Central memory CD8-positive, alpha-beta T cell (primary cell): ENCODE measurements around the gene MPC1L.
"Not testable (repeated sequence)": the region's sequence is repeated elsewhere in the genome, so short reads cannot be mapped to it uniquely, and the experiment has no call there.

Experiments
- ATAC-seq: fragments of 150-1000 bp; cut with Tn5 transposase; replicated peaks from 2 replicates; pipeline ENCODE4 v1.10.0; 2022; ENCODE audit warnings: mild to moderate bottlenecking, moderate FRiP score, moderate number of reproducible peaks; ENCODE audit not compliant: poor library complexity, severe bottlenecking; ENCODE audit errors: extremely low read depth
- DNase-seq, 2 donors: peaks; one replicate each; pipeline ENCODE4 v3.0.0; 2021; ENCODE audit warnings: low spot score in 2 of 2
- H3K27ac Mint-ChIP-seq: one replicate; pipeline ENCODE4 v1.8.0; 2022; ENCODE audit warnings: low read depth, mild to moderate bottlenecking, moderate library complexity, mixed read lengths
- H3K27me3 Mint-ChIP-seq: one replicate; pipeline ENCODE4 v1.8.0; 2022; ENCODE audit warnings: mixed read lengths
- H3K36me3 Mint-ChIP-seq: one replicate; pipeline ENCODE4 v1.8.0; 2022; ENCODE audit warnings: mild to moderate bottlenecking, moderate library complexity, mixed read lengths; ENCODE audit not compliant: insufficient read depth
- H3K4me1 Mint-ChIP-seq: one replicate; pipeline ENCODE4 v1.8.0; 2022; ENCODE audit warnings: mixed read lengths
- H3K4me3 Mint-ChIP-seq: one replicate; pipeline ENCODE4 v1.8.0; 2022; ENCODE audit warnings: mild to moderate bottlenecking, moderate library complexity, mixed read lengths
- H3K9me3 Mint-ChIP-seq: one replicate; pipeline ENCODE4 v1.8.0; 2022; ENCODE audit warnings: mixed read lengths

MPC1L gene

DNA sequence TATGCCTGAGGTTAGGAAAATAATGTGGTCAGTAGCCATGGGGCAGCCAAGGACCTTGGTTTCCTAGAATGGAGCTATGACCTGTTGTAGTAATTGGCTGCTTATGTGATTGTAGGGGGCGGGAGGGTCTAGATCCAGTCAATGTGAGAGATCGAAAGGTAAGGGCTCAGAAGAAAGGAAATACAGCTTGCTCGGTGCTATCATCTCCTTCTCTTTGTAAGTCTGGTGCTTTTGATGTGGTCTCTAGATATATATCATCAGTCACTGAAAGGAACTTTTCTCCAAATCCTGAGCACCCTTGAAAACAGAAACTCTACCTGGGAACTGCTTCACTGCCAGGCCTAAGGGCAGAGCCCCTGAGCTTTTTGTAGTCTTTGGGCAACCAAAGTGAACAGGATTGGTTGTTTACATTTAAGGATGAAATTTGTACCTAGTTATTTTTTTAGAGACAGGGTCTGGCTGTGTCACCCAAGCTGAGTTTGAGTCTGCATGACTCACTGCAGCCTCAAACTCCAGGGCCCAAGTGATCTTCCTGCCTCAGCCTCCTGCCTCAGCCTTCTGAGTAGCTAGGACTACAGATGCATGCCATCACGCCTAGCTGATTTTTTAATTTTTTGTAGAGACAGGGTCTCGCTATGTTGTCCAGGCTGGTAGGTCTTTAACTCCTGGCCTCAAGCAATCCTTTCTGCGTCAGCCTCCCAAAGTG lies 33.5 kb upstream of the MPC1L start:
- H3K4me1 Mint-ChIP-seq, result peaks cover 20% of the 10 kb centered on the region
- DNase-seq, H3K4me3 Mint-ChIP-seq, H3K27ac Mint-ChIP-seq, ATAC-seq, H3K9me3 Mint-ChIP-seq, H3K27me3 Mint-ChIP-seq: not testable (repeated sequence)
- H3K36me3 Mint-ChIP-seq, result peaks cover 30% of the 10 kb centered on the region

DNA sequence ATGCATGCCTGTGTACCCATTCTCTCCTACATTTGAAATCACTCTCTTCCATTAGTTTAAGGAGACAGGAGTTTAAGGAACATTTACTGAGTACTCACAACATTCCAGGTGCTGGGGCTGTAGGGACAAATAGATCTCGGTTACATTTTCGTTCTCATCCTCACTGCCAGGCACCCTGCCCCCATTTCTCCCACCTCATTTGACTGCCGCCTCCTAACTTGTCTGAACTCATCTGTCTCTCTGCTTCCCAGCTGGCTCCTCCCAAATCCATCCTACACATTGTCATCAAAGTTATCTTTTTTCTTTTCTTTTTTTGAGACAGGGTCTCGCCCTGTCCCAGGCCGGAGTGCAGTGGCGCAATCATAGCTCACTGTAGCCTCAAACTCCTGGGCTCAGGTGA lies 19.8 kb upstream of the MPC1L start:
- H3K36me3 Mint-ChIP-seq, result peaks cover 33% of the 10 kb centered on the region
- no peaks in the 10 kb centered on the region for H3K27me3 Mint-ChIP-seq
- H3K27ac Mint-ChIP-seq, result peak overlapping the region; percentile 70
- ATAC-seq, result no peak
- H3K4me1 Mint-ChIP-seq, result no peaks in the 10 kb centered on the region
- no peak for DNase-seq
- H3K4me3 Mint-ChIP-seq, result no peak overlapping the region
- H3K9me3 Mint-ChIP-seq, result no peaks in the 10 kb centered on the region

DNA sequence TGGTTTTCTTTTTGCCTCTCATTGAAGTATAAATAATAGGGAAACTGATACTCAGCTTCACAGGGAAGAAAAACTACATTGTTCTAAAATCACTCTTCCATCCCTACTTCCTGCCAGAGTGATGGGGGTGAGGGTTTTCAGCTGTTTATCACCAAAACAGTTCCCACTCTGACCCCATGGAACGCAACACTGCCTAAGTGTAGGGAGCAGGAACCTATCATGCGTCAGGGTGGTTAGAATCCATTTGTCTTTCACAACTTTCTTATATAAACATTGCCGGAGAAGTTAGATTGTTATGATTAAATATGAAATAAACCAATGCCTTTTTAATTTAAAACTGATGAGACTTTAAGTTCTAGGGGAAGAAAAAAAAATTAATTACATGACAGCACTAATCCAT lies 15.8 kb upstream of the MPC1L start:
- Mint-ChIP-seq H3K36me3 (peaks cover 20% of the 10 kb centered on the region), H3K27ac (no peak overlapping the region), H3K4me1 (no peaks in the 10 kb centered on the region), H3K9me3 (no peaks in the 10 kb centered on the region), H3K4me3 (no peak overlapping the region), H3K27me3 (no peaks in the 10 kb centered on the region)
- ATAC-seq (no peak), DNase-seq (no peak)

DNA sequence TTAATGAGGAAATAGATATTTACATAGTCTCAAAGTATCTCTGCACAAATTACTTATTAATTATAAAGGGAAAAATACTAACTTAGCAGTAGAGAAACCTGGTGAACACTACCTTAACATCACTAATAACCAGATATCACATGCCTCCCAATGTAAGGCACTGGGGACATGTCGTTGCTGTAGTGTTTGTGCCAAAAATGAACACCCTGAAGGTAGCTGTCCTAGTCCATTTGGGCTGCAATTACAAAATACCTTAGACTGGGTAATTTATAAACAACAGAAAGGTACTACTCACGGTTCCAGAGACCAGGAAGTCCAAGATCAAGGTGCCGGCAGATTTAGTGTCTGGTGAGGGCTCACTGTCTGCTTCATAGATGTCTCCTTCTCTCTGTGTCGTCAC lies 10.7 kb upstream of the MPC1L start:
- no peaks in the 10 kb centered on the region for H3K9me3 Mint-ChIP-seq
- no peak for ATAC-seq
- no peak overlapping the region for H3K4me3 Mint-ChIP-seq
- H3K36me3 Mint-ChIP-seq, result peaks cover 2% of the 10 kb centered on the region
- no peaks in the 10 kb centered on the region for H3K4me1 Mint-ChIP-seq
- no peaks in the 10 kb centered on the region for H3K27me3 Mint-ChIP-seq
- H3K27ac Mint-ChIP-seq, result no peak overlapping the region
- no peak for DNase-seq

DNA sequence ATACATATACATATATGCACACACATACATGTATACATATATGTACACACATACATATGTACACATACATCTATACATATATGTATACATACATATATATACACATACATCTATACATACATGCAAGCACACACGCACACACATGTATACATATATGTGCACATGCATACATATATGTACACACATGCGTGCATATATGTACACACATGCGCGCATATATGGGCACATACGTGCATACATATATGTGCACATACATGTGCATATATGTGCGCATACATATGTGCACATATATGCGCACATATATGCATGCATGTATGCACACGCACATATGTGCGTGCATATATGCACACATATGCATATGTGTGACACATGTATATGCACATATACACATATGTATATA lies 7.3 kb upstream of the MPC1L start:
- ATAC-seq, result no peak
- no peak for DNase-seq
- Mint-ChIP-seq H3K4me3 (no peak overlapping the region), H3K27me3 (no peaks in the 10 kb centered on the region), H3K9me3 (no peaks in the 10 kb centered on the region), H3K4me1 (no peaks in the 10 kb centered on the region), H3K27ac (no peak overlapping the region), H3K36me3 (no peaks in the 10 kb centered on the region)

DNA sequence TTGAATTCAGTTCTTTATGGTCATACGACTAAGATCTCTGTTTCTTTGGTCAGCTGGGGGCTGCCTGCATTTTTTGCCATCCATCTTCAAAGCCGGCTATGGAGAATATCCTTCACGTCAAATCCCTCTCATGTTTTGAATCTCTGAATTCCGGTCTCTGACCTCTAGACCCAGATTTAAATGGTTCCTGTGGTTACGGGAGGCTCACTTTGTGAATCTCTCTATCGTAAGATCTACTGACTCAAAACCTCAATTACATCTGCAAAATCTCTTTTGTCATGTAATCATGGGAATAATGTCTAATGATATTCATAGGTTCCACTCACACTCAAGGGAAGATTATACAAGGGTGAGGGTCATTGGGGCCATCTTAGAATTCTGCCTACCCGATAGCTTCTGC lies 5.7 kb upstream of the MPC1L start:
- Mint-ChIP-seq H3K9me3 (no peaks in the 10 kb centered on the region), H3K4me1 (no peaks in the 10 kb centered on the region), H3K36me3 (no peaks in the 10 kb centered on the region), H3K4me3 (no peak overlapping the region), H3K27me3 (no peaks in the 10 kb centered on the region), H3K27ac (no peak overlapping the region)
- ATAC-seq, result no peak
- no peak for DNase-seq

DNA sequence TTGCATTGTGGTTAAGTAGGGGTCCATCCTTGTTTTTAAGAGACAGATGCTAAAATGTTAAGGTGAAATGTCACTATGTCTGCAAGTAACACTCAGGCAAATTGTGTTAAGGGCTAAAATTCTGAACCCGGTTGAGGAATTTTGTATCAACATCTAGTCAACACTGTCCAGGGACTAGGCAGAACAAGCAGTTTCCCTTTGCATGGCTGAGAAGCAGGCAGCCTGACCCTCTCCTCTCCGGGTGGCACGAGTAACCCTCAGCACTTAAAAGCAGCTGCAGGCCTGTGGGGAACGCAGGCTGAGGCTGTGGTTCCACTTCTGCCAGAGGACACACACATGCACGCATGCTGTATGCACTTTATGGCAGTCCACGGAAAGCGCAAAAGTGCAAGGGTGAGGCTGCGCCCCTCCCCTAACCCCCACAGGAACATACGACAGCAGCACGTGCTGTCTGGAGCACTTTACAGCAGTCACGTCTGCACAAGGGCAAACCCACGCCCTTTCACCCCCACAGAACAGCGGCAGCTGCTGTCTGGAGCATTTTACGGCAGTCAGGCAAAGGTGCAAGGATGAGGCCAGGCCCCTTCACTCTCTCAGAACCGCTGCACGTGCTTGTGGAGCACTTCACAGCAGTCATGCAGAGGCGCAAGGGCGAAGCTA lies 619 bp upstream of the MPC1L start:
- no peak overlapping the region for H3K27ac Mint-ChIP-seq
- H3K36me3 Mint-ChIP-seq, result peaks cover 7% of the 10 kb centered on the region

DNA sequence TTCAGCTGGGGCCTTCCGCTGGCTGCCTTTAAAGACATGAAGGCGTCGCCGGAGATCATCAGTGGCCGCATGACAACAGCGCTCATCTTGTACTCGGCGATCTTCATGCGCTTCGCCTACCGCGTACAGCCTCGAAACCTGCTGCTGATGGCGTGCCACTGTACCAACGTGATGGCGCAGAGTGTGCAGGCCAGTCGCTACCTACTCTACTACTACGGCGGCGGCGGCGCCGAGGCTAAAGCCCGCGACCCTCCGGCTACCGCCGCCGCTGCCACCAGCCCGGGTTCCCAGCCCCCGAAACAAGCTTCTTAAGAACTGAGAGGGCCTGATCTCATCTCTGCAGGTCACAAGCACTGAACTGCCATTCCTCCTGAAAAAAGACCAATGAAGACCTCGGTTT lies 437 bp downstream of the MPC1L start:
- Mint-ChIP-seq H3K27me3 (no peaks in the 10 kb centered on the region), H3K4me1 (no peaks in the 10 kb centered on the region), H3K36me3 (peaks cover 18% of the 10 kb centered on the region), H3K9me3 (no peaks in the 10 kb centered on the region), H3K4me3 (no peak overlapping the region), H3K27ac (no peak overlapping the region)
- ATAC-seq, result no peak
- no peak for DNase-seq

More for the DNA sequence above, 619 bp upstream of the MPC1L start:
- Mint-ChIP-seq H3K27me3 (no peaks in the 10 kb centered on the region), H3K4me1 (no peaks in the 10 kb centered on the region), H3K4me3 (no peak overlapping the region), H3K9me3 (no peaks in the 10 kb centered on the region)
- DNase-seq (no peak), ATAC-seq (no peak)

DNA sequence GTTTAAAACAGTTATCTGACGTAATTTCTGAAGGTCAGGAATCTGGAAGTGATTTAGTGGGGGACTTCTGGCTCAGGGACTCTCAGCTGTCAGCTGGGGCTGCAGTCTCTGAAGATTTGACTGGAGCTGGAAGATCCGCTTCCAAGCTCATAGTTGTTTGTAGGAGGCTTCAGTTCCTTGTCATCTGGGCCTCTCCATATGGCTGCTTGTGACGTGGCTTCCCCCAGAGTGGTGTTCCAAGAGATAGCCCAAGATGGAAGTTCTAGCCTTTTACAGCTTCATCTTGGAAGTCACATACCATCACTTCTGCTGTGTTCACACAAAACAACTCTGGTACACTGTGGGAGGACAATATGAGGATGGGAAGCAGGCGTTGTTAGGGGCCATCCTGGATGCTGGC lies 2.1 kb downstream of the MPC1L start:
- no peak for ATAC-seq
- peaks cover 21% of the 10 kb centered on the region for H3K36me3 Mint-ChIP-seq
- H3K27ac Mint-ChIP-seq, result no peak overlapping the region
- no peaks in the 10 kb centered on the region for H3K9me3 Mint-ChIP-seq
- H3K4me3 Mint-ChIP-seq, result no peak overlapping the region
- no peaks in the 10 kb centered on the region for H3K27me3 Mint-ChIP-seq
- H3K4me1 Mint-ChIP-seq, result no peaks in the 10 kb centered on the region
- no peak for DNase-seq

DNA sequence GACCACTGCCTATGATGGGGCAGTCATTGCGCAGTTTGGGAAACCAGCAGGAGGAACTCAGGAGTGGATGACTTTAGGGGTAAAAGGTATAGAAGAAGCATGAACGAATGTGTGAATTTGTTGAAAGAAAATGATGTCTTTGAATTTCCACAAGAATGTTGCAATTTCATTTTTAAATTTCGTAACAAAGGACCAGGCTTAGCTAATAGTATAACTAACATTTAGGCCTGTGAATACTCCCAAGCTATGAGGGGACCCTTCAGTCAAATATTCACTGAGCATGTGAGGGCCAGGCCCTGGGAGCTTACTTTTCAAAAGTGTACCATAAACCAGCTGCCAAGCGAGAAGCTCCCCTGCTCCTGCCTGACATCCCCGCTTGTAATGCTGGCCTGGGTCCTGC lies 5.3 kb downstream of the MPC1L start:
- no peak for ATAC-seq
- Mint-ChIP-seq H3K27me3 (no peaks in the 10 kb centered on the region), H3K27ac (no peak overlapping the region)

DNA sequence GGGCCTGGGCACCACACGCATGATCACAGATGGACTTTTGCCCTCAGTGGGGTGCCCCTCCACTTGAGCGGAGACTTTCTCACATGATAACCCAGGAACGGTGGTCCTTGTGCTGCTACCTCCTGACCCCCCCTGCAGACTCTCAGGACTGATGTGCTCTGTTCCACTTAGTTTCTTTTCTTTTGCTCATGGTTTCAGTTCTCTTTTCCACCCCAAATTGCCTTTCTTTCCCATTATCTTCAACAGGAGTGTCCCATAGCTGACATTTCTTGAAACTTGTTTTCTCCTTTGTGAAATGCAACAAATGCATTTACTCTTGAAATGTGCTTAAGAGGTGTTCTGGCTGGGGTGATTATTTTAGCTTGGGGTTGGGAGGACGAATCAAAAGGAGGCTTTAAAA lies 9.0 kb downstream of the MPC1L start:
- DNase-seq (no peak), ATAC-seq (no peak)
- no peaks in the 10 kb centered on the region for H3K9me3 Mint-ChIP-seq
- peaks cover 62% of the 10 kb centered on the region for H3K36me3 Mint-ChIP-seq
- no peak overlapping the region for H3K27ac Mint-ChIP-seq
- no peaks in the 10 kb centered on the region for H3K27me3 Mint-ChIP-seq
- H3K4me3 Mint-ChIP-seq, result no peak overlapping the region
- peaks cover 17% of the 10 kb centered on the region for H3K4me1 Mint-ChIP-seq

More for the DNA sequence above, 5.3 kb downstream of the MPC1L start:
- Mint-ChIP-seq H3K9me3 (no peaks in the 10 kb centered on the region), H3K4me1 (peaks cover 9% of the 10 kb centered on the region), H3K36me3 (peaks cover 35% of the 10 kb centered on the region), H3K4me3 (no peak overlapping the region)
- DNase-seq, result no peak

DNA sequence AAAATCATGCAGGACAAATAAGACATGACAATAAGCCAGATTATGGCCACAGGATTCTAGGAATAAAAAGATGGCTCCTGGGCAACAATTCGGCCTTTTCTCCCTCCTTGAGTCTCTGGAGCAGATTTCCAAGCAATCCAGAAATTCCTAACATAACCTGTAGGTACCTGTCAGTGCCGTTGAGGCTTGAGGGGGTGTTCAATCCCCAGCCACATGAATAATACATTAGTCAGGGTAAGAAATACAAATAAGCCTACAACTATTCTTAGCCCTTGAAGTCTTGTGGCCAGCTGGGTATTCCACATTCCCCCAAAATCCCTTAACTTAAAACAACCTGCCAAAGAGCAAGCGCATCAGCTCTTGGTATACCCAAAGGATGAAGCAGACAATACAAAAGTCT lies 14.5 kb downstream of the MPC1L start:
- Mint-ChIP-seq H3K27me3 (no peaks in the 10 kb centered on the region), H3K4me3 (no peak overlapping the region), H3K9me3 (no peaks in the 10 kb centered on the region), H3K27ac (no peak overlapping the region), H3K36me3 (peaks cover 60% of the 10 kb centered on the region), H3K4me1 (peaks cover 24% of the 10 kb centered on the region)
- ATAC-seq (no peak), DNase-seq (no peak)

DNA sequence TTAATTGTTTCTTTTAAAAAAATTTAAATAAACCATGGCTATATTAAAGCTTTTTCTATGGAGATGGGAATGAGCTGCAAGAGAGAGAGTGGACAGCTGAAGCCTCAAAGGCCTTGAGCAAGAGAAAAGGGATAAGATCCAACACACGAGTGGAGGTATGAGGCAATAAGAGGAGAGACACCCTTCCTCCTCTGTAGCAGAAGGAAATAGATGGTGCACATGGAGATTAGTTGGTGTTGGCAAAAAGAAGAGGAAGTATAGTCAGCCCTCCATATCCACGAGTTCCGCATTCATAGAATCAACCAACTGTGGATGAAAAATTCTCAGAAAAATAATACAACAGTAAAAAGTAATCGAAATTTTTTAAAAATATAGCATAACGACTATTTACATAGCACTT lies 20.9 kb downstream of the MPC1L start:
- ATAC-seq (no peak), DNase-seq (no peak)
- Mint-ChIP-seq H3K4me1 (peaks cover 40% of the 10 kb centered on the region), H3K9me3 (no peaks in the 10 kb centered on the region), H3K4me3 (peak overlapping the region; percentile 92), H3K27me3 (no peaks in the 10 kb centered on the region), H3K36me3 (peaks cover 25% of the 10 kb centered on the region), H3K27ac (peak overlapping the region; percentile 94)
